GM03348 (cell line): ENCODE results near the gene MTARC1.
A peak's percentile ranks its signal among the peaks of the same experiment; 100 is the strongest.

Source experiments
- DNase-seq: peaks from one replicate; pipeline ENCODE4 v3.0.0; 2012; ENCODE audit warnings: low spot score

Gene MTARC1

DNA sequence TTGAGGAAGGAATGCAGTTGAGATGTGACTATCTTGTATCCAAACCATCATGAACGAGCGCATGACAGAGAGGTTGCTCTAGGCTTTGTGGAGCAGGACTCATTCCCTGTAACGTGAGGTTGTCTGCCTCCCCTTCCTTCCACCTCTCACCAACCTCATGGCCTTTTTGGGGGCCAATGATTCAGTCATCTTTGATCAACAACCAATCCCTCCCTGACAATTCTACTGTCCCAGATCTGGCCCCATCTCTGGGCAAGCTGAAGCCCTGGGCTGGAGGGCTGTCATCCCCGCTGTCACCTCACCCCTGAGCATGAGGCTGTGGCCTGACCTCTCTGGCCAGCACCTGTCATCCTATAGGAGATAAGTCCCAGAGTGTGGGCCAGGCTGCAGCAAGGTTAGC lies 19.7 kb downstream of the MTARC1 start:
- DNase-seq, result no peak

- DNase-seq, result no peak
Observed at GRCh38 chr1:220807726-220808125, 21.0 kb downstream of the MTARC1 start.

- DNase-seq, result no peak
Observed at GRCh38 chr1:220808345-220809186, 21.9 kb downstream of the MTARC1 start.

- no peak for DNase-seq
Observed at GRCh38 chr1:220809187-220809550, 22.5 kb downstream of the MTARC1 start.

- DNase-seq, result no peak
Observed at GRCh38 chr1:220809704-220810103, 23.0 kb downstream of the MTARC1 start.

DNA sequence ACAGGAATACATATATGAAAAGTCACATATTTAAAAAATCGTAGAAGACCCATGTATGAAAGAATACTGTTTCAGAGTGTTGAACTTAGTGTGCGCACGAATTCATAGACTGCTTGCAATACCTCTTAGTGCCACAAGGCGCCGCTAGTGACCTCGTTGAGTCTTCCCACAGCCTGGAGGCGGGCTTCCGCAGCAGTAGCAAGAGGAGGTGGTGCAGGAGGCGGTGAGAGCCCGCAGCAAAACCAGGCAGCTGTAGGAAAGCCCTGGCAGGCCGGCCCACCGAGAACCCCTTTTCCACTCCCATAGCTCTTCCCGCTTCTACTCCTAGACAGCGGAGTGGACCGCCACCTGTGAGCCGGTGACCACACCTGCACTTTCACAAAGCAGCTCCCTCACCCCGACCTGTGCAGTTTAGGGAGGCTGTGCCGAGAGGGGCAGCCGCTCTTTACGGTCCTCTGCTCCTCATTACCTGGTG lies 23.5 kb downstream of the MTARC1 start:
- peak; percentile 88 for DNase-seq

- DNase-seq, result no peak
Observed at GRCh38 chr1:220810963-220811362, 24.2 kb downstream of the MTARC1 start.

GRCh38 chr1:220811695-220812094 lies 25.0 kb downstream of the MTARC1 start:
- DNase-seq, result no peak

DNA sequence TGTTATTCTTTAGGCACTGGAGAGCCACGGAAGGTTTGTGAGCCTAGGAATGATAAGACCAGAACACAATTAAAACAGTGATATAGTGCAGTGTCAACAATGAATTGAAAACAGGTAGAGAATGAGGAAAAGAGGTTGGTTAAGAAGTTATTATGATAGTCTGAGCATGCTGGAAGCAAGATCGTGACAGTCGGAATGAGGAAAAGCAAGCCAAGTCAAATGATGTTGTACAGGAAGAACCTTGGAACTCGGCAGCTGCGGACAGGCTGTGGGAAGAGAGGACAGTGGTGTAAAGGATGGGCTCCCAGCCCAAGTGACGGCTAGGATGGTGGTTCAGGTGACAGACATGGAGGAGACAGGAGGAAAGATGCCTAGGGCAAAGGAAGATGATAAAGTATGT lies 25.6 kb downstream of the MTARC1 start:
- DNase-seq, result no peak

GRCh38 chr1:220813013-220813412 lies 26.3 kb downstream of the MTARC1 start:
- DNase-seq, result no peak

- no peak for DNase-seq
Observed at GRCh38 chr1:220815409-220815808, 28.7 kb downstream of the MTARC1 start.

DNA sequence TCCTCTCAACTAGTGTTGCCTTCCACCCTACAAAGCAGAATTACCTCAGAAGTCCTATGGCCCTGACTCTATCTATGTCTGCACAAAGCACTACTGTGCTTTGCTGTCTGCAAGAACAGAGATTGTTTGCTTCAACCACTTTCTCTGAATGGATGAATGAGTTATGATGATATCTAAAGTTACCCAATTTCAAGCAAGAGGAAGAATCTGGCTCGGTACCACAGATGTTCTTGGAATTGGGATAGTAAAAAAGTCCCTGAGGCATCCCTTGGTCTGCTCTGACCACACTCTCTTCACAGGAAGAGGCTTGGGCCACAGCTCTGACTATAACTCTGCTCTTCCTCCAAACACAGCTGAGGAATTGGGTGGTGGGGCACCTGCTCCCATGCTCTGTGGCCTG lies 31.2 kb downstream of the MTARC1 start:
- peak; percentile 73 for DNase-seq

- peak; percentile 86 for DNase-seq
Observed at GRCh38 chr1:220818421-220819173, 31.9 kb downstream of the MTARC1 start.

DNA sequence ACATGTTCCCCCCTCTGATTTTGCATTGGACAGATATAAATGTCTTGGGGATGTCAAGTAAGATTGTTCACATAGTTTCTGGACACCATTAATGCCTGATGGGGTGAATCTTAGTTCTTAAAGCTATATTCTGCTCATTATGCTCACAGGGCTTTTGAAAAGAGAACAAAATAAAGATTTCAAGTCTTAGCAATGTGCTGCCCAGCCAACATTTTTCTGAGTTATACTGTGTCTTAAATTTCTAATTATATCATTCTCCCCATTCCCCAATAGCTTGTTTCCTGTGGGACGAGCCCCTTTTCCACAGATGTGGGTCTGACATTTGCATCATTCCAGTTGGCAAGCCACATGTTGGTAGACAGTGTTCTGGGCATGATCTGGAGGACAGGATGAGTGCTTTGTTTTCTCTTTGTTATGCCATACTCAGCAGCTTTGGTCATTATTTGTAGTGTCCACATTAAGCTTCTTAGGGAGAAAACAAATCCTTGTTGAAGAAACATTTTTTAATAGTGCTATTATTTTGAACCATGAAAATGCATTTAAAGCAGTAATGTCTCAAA lies 32.8 kb downstream of the MTARC1 start:
- peak; percentile 35 for DNase-seq

- no peak for DNase-seq
Observed at GRCh38 chr1:220824031-220824989, 37.6 kb downstream of the MTARC1 start.

- no peak for DNase-seq
Observed at GRCh38 chr1:220825819-220826551, 39.3 kb downstream of the MTARC1 start.

- DNase-seq, result no peak
Observed at GRCh38 chr1:220826729-220827128, 40.0 kb downstream of the MTARC1 start.

DNA sequence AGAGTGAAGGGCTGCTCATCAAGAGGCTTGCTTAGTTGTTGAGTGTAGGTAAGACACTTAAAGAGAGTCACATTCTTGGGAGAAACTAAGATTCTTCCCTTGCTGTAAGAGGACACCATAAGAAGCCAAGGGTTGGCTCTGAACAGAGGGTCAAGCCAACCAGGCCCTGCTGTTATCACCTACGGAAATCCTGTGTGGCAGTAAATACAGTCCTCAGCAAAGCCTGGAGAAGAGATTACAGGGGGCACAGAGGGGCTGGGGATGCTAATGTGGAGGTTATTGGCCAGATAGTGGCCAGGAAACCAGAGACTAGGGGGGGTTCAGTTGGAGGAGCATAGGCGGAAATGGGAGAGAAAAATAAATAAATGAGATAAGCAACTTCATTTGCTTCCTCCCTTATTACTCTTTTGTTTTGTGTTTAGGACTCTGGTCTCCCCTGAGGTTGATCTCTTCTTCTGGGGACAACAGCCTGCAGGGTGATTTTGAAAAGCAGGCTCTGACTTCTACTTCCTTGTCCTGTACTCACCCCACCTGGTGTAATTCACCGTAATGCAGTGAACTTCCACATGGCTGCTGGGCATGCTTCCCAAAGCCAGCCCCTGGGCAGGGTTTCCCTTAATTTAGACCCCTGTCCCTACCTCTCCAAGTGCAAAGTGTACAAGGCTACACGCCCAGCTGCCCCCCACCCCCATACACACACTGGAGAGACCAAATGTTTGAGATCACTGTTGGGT lies 40.9 kb downstream of the MTARC1 start:
- DNase-seq, result no peak

DNA sequence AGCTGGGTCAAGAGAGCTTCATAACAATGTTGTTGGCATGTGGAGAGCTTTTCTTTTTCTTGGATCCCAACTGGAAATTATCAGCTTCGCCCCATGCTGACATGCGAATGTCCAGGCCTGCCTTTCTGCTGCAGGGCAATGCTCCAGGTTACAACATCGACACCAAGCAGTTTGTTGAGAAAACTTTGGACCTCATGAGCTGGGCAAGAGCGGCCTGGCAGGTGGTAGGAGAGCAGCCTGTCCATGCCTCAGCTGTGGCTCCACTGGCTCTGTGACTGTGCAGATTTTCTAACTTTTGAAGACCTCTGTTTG lies 41.4 kb downstream of the MTARC1 start:
- DNase-seq, result no peak

GRCh38 chr1:220828950-220829586 lies 42.4 kb downstream of the MTARC1 start:
- DNase-seq, result no peak
